CD4-positive, alpha-beta memory T cell (primary cell): ENCODE data around the gene ZDHHC14. TPM values are rescaled to one million over a fixed set of nuclear protein-coding genes. Genes with fewer than 3 reads are reported as not detected.

Experiments used
- CTCF ChIA-PET: fragments of 350-600 bp; sonication (Branson Sonifier 250); formaldehyde crosslinking; loops from one replicate; lab custom pipeline; 2021; ENCODE audit warnings: inconsistent platforms; ENCODE audit not compliant: partially characterized antibody; lab: Charles Lee
- POLR2A ChIA-PET: fragments of 350-600 bp; sonication (Branson Sonifier 250); formaldehyde crosslinking; loops from one replicate; lab custom pipeline; 2021; ENCODE audit not compliant: partially characterized antibody; lab: Charles Lee
- DNase-seq, 5 donors: peaks; one replicate each; pipeline versions ENCODE4 v3.0.0 to v3.0.0-alpha.2; 2020 to 2022; ENCODE audit warnings: mixed read lengths in 1 of 5
- H3K27ac ChIP-seq: one replicate; pipeline ENCODE4 v1.7.0; 2013; ENCODE audit warnings: low read depth, low read length
- H3K27me3 ChIP-seq: 2 replicates; pipeline ENCODE4 v1.7.0; 2013; ENCODE audit warnings: mild to moderate bottlenecking, low read length, moderate library complexity; ENCODE audit not compliant: insufficient read depth
- H3K36me3 ChIP-seq: 2 replicates; pipeline ENCODE4 v1.7.0; 2013; ENCODE audit warnings: mild to moderate bottlenecking, low read length, moderate library complexity; ENCODE audit not compliant: insufficient read depth
- H3K4me1 ChIP-seq: 2 replicates; pipeline ENCODE4 v1.7.0; 2013; ENCODE audit warnings: mild to moderate bottlenecking, low read length, moderate library complexity; ENCODE audit not compliant: insufficient read depth
- H3K4me3 ChIP-seq, 2 donors: one replicate each; pipeline ENCODE4 v1.7.0; 2013; ENCODE audit warnings: low read length in 2 of 2, mild to moderate bottlenecking in 1 of 2
- H3K9me3 ChIP-seq, 2 donors: one replicate each; pipeline ENCODE4 v1.7.0; 2013; ENCODE audit warnings: low read length in 2 of 2, control low read depth in 1 of 2; ENCODE audit not compliant: control insufficient read depth in 1 of 2
- H3K27ac Mint-ChIP-seq, 7 donors: one replicate each; pipeline ENCODE4 v1.8.0; 2020 to 2021; ENCODE audit warnings: mixed read lengths in 7 of 7, mild to moderate bottlenecking in 6 of 7, inconsistent platforms in 3 of 7, moderate library complexity in 3 of 7
- H3K27me3 Mint-ChIP-seq, 2 donors: one replicate each; pipeline ENCODE4 v1.8.0; 2020 to 2021; ENCODE audit warnings: mixed read lengths in 2 of 2
- H3K36me3 Mint-ChIP-seq, 2 donors: one replicate each; pipeline ENCODE4 v1.8.0; 2020 to 2021; ENCODE audit warnings: mixed read lengths in 2 of 2, inconsistent platforms in 1 of 2, mild to moderate bottlenecking in 1 of 2
- H3K4me1 Mint-ChIP-seq, 4 donors: one replicate each; pipeline ENCODE4 v1.8.0; 2020 to 2021; ENCODE audit warnings: mixed read lengths in 4 of 4, mild to moderate bottlenecking in 1 of 4
- H3K4me3 Mint-ChIP-seq, 8 donors: one replicate each; pipeline ENCODE4 v1.8.0; 2020 to 2021; ENCODE audit warnings: mixed read lengths in 8 of 8, mild to moderate bottlenecking in 7 of 8, moderate library complexity in 6 of 8, inconsistent platforms in 3 of 8
- H3K9me3 Mint-ChIP-seq, 8 donors: one replicate each; pipeline ENCODE4 v1.8.0; 2020 to 2021; ENCODE audit warnings: mixed read lengths in 8 of 8, mild to moderate bottlenecking in 5 of 8, inconsistent platforms in 3 of 8, moderate library complexity in 1 of 8
- intact Hi-C: fragments of 100-400 bp; cut with micrococcal nuclease; formaldehyde crosslinking; loops from one replicate; pipeline ENCODE4 v1.15.1; 2023
- polyA plus RNA-seq, 2 donors: library from polyadenylated mRNA; unstranded; fragments of 300-500 nt; fragmentation: Illumina TruSeq; gene quantifications; one replicate each; pipeline ENCODE4 v1.2.3, GENCODE V29; 2021
- total RNA-seq, 2 experiments: library from RNA; stranded (reverse); gene quantifications; one replicate each; pipeline ENCODE4 v1.2.3, GENCODE V29; 2021

Gene ZDHHC14
- total and polyA plus RNA-seq, 4 experiments from 2014 or later: 1.5 to 1.9 (median 1.7) TPM

DNA sequence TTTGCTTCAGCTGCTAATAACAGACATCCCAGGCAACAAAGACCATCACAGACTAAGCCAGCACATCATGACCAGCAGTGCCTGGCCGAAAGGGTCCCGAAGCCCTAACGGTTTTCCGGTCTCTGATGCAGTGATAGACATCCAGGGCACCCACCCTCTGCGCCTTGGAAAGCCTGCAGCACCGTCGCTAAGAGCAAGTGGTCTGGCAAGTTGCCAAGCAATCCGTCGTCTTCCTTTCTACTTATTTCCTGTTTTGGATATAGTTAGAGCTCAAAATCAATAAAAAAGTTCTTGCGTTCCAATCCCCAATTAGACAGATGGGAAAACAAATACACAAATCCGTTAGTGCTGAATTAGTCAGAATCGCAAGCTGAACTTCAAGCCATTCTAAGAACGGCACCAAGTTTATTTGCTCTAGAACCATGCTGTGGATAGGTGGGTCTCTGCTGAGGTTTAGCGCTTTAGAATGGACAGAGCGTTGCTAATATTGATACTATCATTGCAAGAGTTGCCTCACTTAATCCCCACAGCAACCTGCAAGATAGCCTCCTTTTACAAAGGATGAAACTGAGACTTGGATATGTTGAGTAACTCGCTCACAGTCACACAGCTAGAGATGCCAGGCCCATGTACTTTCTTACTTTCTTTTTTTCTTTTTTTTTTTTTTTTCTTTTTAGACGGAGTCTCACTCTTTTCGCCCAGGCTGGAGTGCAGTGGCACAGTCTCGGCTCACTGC lies 278.7 kb downstream of the ZDHHC14 start:
- no peak for DNase-seq
- H3K4me1 ChIP-seq: no peaks in the 10 kb centered on the region
- no peak overlapping the region for H3K27ac ChIP-seq
- intact Hi-C loops: no loop called here
- H3K9me3 ChIP-seq: no peaks in the 10 kb centered on the region
- Mint-ChIP-seq H3K9me3 (no peaks in the 10 kb centered on the region), H3K4me3 (peak overlapping the region in 1 of 8 donors; percentile 26), H3K36me3 (no peaks in the 10 kb centered on the region), H3K4me1 (no peaks in the 10 kb centered on the region), H3K27ac (no peak overlapping the region), H3K27me3 (no peaks in the 10 kb centered on the region)
- H3K36me3 ChIP-seq: no peaks in the 10 kb centered on the region
- H3K27me3 ChIP-seq: no peaks in the 10 kb centered on the region
- ChIA-PET POLR2A (no interaction called here), CTCF (interaction anchor here (1.6 kb wide), 1 partner anchor 10 kb away, joined by 8 read pairs; no protein-coding TSS in a partner anchor)
- no peak overlapping the region for H3K4me3 ChIP-seq

DNA sequence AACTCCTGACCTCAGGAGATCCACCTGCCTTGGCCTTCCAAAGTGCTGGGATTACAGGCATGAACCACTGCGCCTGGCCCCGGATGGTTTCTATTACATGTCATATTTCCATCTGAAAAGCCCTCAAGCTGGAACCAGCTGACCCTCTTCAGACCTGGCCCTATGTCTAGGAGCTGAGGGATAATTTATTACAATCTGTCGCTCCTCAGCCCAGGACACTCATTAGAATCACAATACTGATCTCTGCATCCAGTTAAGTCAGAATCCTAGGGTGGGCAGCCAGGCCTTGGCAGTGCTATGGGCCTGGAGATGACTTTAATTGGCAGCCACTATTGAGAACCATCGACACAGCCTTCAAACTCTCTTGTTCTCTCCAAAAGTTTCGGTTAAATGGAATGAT lies 279.4 kb downstream of the ZDHHC14 start:
- Mint-ChIP-seq H3K27ac (no peak overlapping the region), H3K9me3 (no peaks in the 10 kb centered on the region), H3K4me3 (no peak overlapping the region), H3K36me3 (no peaks in the 10 kb centered on the region), H3K4me1 (no peaks in the 10 kb centered on the region), H3K27me3 (no peaks in the 10 kb centered on the region)
- ChIA-PET POLR2A (no interaction called here), CTCF (interaction anchor here (1.6 kb wide), 1 partner anchor 10 kb away, joined by 8 read pairs; no protein-coding TSS in a partner anchor)
- Histone ChIP-seq H3K9me3 (no peaks in the 10 kb centered on the region), H3K27ac (no peak overlapping the region), H3K27me3 (no peaks in the 10 kb centered on the region), H3K4me3 (no peak overlapping the region), H3K4me1 (no peaks in the 10 kb centered on the region), H3K36me3 (no peaks in the 10 kb centered on the region)
- intact Hi-C loops: no loop called here
- DNase-seq: no peak

DNA sequence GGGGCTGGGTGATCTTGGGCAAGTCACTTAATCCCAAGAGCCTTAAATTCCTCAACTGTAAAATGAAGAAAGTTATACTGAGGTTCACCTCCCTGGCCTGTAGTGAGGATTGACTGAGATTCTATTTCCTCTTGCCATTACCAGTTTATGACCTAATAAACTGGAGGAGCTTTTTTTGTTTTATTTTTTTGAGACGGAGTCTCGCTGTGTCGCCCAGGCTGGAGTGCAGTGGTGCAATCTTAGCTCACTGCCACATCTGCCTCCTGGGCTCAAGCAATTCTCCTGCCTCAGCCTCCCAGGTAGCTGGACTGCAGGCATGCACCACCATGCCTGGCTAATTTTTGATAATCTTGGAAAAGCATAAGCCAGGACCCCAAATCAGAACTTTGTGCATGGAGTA lies 280.7 kb downstream of the ZDHHC14 start:
- no peaks in the 10 kb centered on the region for H3K9me3 ChIP-seq
- intact Hi-C loops: no loop called here
- no peaks in the 10 kb centered on the region for H3K4me1 ChIP-seq
- CTCF ChIA-PET: interaction anchor here (1.6 kb wide), 1 partner anchor 8 kb away, joined by 8 read pairs; no protein-coding TSS in a partner anchor
- H3K4me3 ChIP-seq: no peak overlapping the region
- Mint-ChIP-seq H3K9me3 (no peaks in the 10 kb centered on the region), H3K27ac (no peak overlapping the region), H3K27me3 (no peaks in the 10 kb centered on the region), H3K4me1 (no peaks in the 10 kb centered on the region), H3K36me3 (no peaks in the 10 kb centered on the region), H3K4me3 (no peak overlapping the region)
- DNase-seq: no peak
- POLR2A ChIA-PET: no interaction called here
- no peaks in the 10 kb centered on the region for H3K27me3 ChIP-seq
- H3K36me3 ChIP-seq: no peaks in the 10 kb centered on the region
- H3K27ac ChIP-seq: no peak overlapping the region

DNA sequence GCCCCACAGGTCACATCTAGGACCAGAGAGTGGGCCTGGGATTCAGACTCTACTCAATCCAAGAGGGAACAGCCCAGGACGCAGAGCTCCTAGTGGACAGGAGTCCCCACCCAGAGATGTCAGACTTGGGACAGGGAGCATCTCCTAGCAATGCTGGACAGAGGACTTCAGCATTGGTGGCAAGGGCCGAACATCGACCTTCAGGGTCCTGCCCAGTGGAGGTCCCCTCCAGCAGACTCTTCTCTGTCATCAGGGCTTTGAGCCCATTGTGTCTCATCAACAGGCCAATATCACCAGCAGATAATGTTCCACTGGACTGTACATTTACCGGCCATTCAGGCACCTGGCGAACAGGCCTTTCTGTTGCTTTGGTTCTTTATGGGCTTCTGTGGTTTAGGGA lies 282.3 kb downstream of the ZDHHC14 start:
- ChIA-PET POLR2A (no interaction called here), CTCF (interaction anchor here (1.0 to 9.7 kb wide), 2 partner anchors 15 to 347 kb away, joined by 3 to 102 read pairs; no protein-coding TSS in a partner anchor)
- H3K27ac ChIP-seq: no peak overlapping the region
- H3K36me3 ChIP-seq: no peaks in the 10 kb centered on the region
- Mint-ChIP-seq H3K27ac (no peak overlapping the region), H3K4me1 (peaks cover 3 to 5% (median 5%) of the 10 kb centered on the region in 4 donors), H3K36me3 (no peaks in the 10 kb centered on the region), H3K4me3 (no peak overlapping the region), H3K27me3 (peaks cover 2 to 4% of the 10 kb centered on the region in 2 donors), H3K9me3 (no peaks in the 10 kb centered on the region)
- DNase-seq: no peak
- no peaks in the 10 kb centered on the region for H3K4me1 ChIP-seq
- intact Hi-C loops: no loop called here
- no peaks in the 10 kb centered on the region for H3K9me3 ChIP-seq
- no peaks in the 10 kb centered on the region for H3K27me3 ChIP-seq
- H3K4me3 ChIP-seq: no peak overlapping the region

DNA sequence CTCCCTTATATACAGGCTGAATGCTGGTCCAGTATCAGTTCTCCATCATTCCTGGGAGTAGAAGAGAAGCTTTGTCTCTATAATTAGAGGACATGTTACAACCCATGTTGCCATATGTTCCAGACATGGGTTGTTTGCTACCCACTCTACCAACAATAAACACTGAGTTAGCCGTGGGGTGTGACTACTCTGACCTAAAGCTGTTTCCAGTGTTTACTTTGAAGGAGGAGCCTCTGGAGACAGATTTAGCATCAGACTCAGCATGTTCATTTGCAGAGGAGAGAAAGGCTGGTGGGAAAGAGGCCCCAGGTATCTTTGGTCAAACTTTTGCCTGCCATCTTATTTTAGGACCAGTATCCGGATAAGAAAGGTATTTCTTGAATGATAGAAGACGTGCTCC lies 284.2 kb downstream of the ZDHHC14 start:
- intact Hi-C loops: no loop called here
- no peaks in the 10 kb centered on the region for H3K9me3 Mint-ChIP-seq
- peaks cover 2 to 4% of the 10 kb centered on the region in 2 donors for H3K27me3 Mint-ChIP-seq
- no peak overlapping the region for H3K27ac ChIP-seq
- no peaks in the 10 kb centered on the region for H3K9me3 ChIP-seq
- CTCF ChIA-PET: interaction anchor here (4.0 to 9.7 kb wide), 2 partner anchors 9 to 348 kb away, joined by 31 to 102 read pairs; no protein-coding TSS in a partner anchor
- no peaks in the 10 kb centered on the region for H3K36me3 Mint-ChIP-seq
- H3K4me1 ChIP-seq: no peaks in the 10 kb centered on the region
- POLR2A ChIA-PET: no interaction called here
- no peak for DNase-seq
- H3K4me3 Mint-ChIP-seq: no peak overlapping the region
- peaks cover 3 to 5% (median 5%) of the 10 kb centered on the region in 4 donors for H3K4me1 Mint-ChIP-seq
- H3K27me3 ChIP-seq: no peaks in the 10 kb centered on the region
- no peaks in the 10 kb centered on the region for H3K36me3 ChIP-seq
- H3K4me3 ChIP-seq: no peak overlapping the region
- H3K27ac Mint-ChIP-seq: no peak overlapping the region

DNA sequence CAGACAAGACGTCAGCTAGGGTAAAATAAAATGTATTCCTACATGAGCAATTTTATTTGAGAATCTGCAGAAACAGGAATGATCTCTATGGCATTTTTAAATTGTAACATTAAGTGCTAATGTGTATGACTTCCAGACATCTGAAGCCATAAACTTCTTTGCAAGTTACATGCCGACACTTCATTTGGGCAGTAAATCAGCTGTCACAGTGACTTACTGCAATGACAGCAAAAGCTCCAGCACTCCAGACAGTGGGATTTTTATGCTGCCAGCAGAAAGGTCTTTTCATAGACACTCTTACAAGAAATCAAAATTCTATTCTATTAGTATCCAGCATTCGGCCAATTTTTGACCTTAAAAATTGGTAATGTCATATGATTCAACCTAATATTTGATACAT lies 285.7 kb downstream of the ZDHHC14 start:
- Histone ChIP-seq H3K9me3 (no peaks in the 10 kb centered on the region), H3K27me3 (no peaks in the 10 kb centered on the region), H3K4me1 (no peaks in the 10 kb centered on the region), H3K36me3 (no peaks in the 10 kb centered on the region), H3K4me3 (no peak overlapping the region), H3K27ac (no peak overlapping the region)
- no peak for DNase-seq
- H3K4me3 Mint-ChIP-seq: no peak overlapping the region
- peaks cover 3 to 5% (median 5%) of the 10 kb centered on the region in 4 donors for H3K4me1 Mint-ChIP-seq
- no peaks in the 10 kb centered on the region for H3K36me3 Mint-ChIP-seq
- peaks cover 2 to 4% of the 10 kb centered on the region in 2 donors for H3K27me3 Mint-ChIP-seq
- CTCF ChIA-PET: interaction anchor here (0.5 to 9.7 kb wide), 22 partner anchors 9 to 350 kb away, joined by 3 to 102 read pairs (median 3); partner anchors contain the start of gene TMEM242
- POLR2A ChIA-PET: interaction anchor here (1.5 kb wide), 1 partner anchor 344 kb away, joined by 6 read pairs; the partner anchor contains the start of gene TMEM242
- no peak overlapping the region for H3K27ac Mint-ChIP-seq
- intact Hi-C loops: loop anchor here (1.0 to 2.0 kb wide), 2 partner anchors 206 to 352 kb away; no protein-coding TSS in a partner anchor
- no peaks in the 10 kb centered on the region for H3K9me3 Mint-ChIP-seq
